Tibial nerve (tissue), 4 donors: Measurements from ENCODE around the gene GINS1.

ENCODE experiments used
- EP300 ChIP-seq, 2 donors: sonication (generic); formaldehyde crosslinking; IDR thresholded peaks; one replicate each; pipeline ENCODE4 v1.6.1; 2017; ENCODE audit warnings: antibody characterized with exemption in 2 of 2, mild to moderate bottlenecking in 1 of 2
- POLR2A ChIP-seq, 2 donors: fragments of 450-650 bp; IDR thresholded peaks; one replicate each; pipeline ENCODE4 v1.6.1; 2017; ENCODE audit warnings: antibody characterized with exemption in 2 of 2, mild to moderate bottlenecking in 2 of 2, moderate library complexity in 2 of 2
- TF ChIP-seq, protein P1 (sequence below), 5 experiments: fragments of 200-600 bp in 3 of 5; fragments of 450-650 bp in 2 of 5; sonication (generic) in 3 of 5; IDR thresholded peaks; one replicate each; pipeline ENCODE4 v1.5.1; 2016 to 2019; ENCODE audit warnings: antibody characterized with exemption in 5 of 5, mild to moderate bottlenecking in 3 of 5, moderate library complexity in 2 of 5

DNA sequence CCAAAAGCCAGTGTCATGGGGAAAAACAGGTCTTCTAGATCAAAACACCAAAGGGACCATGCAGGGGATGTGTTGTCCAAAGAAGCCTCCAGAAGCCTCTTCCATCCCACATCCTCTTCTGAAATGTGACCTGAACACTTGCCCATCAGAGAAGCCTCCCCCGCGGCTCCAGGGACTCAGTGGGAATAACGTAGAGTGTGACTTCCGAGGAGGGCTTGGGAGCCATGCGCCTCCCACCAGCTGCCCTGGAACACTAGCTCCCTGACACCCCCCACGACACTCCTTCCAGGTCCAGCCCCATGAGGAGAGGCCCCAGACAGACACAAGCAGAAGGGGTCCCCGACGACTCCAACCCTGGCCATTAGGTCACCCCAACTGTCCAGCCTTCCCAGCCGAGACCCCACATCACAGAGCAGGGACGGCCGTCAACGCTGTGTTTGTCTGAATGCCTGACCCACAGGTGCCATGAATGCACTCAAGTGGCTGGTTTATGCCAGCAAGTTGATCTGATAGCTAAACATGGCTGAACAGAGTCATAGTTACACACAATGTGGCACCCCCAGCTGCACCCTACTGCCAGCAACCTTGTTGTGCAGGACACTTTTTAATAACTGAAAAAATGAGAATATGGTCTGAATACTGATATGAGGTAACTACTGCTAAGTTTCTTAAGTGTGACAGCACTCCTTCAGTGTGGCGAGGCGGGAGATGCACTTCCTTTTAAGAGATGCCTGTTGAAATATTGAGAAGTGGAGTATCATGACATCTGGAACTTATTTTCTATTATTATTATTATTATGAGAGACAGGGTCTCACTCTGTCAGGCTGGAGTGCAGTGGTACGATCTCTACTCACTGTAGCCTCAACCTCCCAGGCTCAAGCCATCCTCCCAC lies 58.0 kb downstream of the GINS1 start:
- TF ChIP-seq, protein P1, sequence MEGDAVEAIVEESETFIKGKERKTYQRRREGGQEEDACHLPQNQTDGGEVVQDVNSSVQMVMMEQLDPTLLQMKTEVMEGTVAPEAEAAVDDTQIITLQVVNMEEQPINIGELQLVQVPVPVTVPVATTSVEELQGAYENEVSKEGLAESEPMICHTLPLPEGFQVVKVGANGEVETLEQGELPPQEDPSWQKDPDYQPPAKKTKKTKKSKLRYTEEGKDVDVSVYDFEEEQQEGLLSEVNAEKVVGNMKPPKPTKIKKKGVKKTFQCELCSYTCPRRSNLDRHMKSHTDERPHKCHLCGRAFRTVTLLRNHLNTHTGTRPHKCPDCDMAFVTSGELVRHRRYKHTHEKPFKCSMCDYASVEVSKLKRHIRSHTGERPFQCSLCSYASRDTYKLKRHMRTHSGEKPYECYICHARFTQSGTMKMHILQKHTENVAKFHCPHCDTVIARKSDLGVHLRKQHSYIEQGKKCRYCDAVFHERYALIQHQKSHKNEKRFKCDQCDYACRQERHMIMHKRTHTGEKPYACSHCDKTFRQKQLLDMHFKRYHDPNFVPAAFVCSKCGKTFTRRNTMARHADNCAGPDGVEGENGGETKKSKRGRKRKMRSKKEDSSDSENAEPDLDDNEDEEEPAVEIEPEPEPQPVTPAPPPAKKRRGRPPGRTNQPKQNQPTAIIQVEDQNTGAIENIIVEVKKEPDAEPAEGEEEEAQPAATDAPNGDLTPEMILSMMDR (IDR thresholded peaks at IDR 0.05), result no peak
- TF ChIP-seq POLR2A (IDR thresholded peaks at IDR 0.05) (no peak), EP300 (IDR thresholded peaks at IDR 0.05) (no peak)
